ENCODE measurements around the gene ENTPD2.

- TF ChIP-seq CTCF (IDR thresholded peaks at IDR 0.05) (no peak), SP1 (CRISPR knock-in tag; conservative IDR thresholded peaks at IDR 0.05) (no peak; the same call in 1 of the 2 replicates), ATF2 (CRISPR knock-in tag; IDR thresholded peaks at IDR 0.05; ENCODE audit: borderline replicate concordance, low read depth) (no peak), GABPB1 (CRISPR knock-in tag; IDR thresholded peaks at IDR 0.05) (no peak), MAX (CRISPR knock-in tag; IDR thresholded peaks at IDR 0.05) (no peak), CREB1 (CRISPR knock-in tag; IDR thresholded peaks at IDR 0.05) (no peak), CDX4 (CRISPR knock-in tag; IDR thresholded peaks at IDR 0.05; ENCODE audit: borderline replicate concordance) (no peak), FOXJ3 (CRISPR knock-in tag; IDR thresholded peaks at IDR 0.05; ENCODE audit: borderline replicate concordance) (no peak), AFF4 (CRISPR knock-in tag; IDR thresholded peaks at IDR 0.05; ENCODE audit: borderline replicate concordance) (no peak), PRRX2 (CRISPR knock-in tag; IDR thresholded peaks at IDR 0.05) (no peak), ZNF512 (CRISPR knock-in tag; IDR thresholded peaks at IDR 0.05; ENCODE audit: borderline replicate concordance) (no peak), ELF4 (CRISPR knock-in tag; IDR thresholded peaks at IDR 0.05; ENCODE audit: low read depth) (no peak)
Observed at GRCh38 chr9:137074657-137075274, 20.9 kb upstream of the ENTPD2 start.
